Nephron progenitor cell (in vitro differentiated cells): Measurements from ENCODE around the gene KDM6A.
A peak's percentile ranks its signal among the peaks of the same experiment; 100 is the strongest.

Source experiments
- DNase-seq: peaks from one replicate; pipeline ENCODE4 v3.0.0; 2021
- H3K27ac Mint-ChIP-seq: 2 replicates; pipeline ENCODE4 v1.8.0; 2021; ENCODE audit warnings: mild to moderate bottlenecking, moderate library complexity, mixed read lengths
- H3K27me3 Mint-ChIP-seq: 2 replicates; pipeline ENCODE4 v1.8.0; 2021; ENCODE audit warnings: mild to moderate bottlenecking, low read depth, mixed read lengths; ENCODE audit not compliant: poor library complexity
- H3K36me3 Mint-ChIP-seq: 2 replicates; pipeline ENCODE4 v1.8.0; 2021; ENCODE audit warnings: low read depth, mixed read lengths
- H3K4me1 Mint-ChIP-seq: 2 replicates; pipeline ENCODE4 v1.8.0; 2021; ENCODE audit warnings: mixed read lengths
- H3K4me3 Mint-ChIP-seq: 2 replicates; pipeline ENCODE4 v1.8.0; 2021; ENCODE audit warnings: mild to moderate bottlenecking, moderate library complexity, mixed read lengths
- H3K9me3 Mint-ChIP-seq: 2 replicates; pipeline ENCODE4 v1.8.0; 2021; ENCODE audit warnings: mild to moderate bottlenecking, moderate library complexity, mixed read lengths
- TF ChIP-seq, protein P1 (sequence below): fragments of 200-600 bp; sonication (generic); IDR thresholded peaks from 2 replicates; pipeline ENCODE4 v1.5.0; 2021; ENCODE audit warnings: antibody characterized with exemption

KDM6A gene

DNA sequence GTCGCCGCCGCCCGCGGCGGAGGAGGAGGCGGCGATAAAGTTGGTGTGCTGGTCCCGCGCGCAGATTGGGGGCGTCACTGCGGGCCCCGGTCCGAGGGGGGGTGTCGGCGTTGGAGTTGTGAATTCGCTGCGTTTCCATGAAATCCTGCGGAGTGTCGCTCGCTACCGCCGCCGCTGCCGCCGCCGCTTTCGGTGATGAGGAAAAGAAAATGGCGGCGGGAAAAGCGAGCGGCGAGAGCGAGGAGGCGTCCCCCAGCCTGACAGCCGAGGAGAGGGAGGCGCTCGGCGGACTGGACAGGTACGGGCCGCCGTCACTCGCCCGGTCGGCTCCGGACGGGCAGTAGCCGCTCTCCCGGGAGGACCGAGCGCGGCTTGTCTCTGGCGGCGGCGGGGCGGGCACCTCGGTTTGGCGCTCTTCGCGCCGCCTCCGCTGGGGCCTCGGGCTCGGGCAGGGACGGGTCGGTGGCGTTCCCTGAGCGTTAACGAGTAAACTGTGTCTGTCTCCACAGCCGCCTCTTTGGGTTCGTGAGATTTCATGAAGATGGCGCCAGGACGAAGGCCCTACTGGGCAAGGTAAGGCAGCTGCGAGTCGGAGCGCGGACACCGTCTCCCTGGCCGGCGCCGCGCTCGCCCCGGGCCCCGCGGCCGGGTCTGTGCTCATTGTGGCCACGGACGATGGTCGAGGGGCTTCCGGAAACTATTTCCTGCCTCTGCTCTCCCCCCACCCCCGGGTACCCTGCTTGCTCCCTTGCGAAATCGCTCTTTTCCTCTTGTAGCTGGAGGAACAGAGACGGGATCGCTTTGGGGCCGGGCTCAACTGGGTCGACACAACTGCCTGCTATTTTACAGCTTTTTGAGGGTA, 658 bp downstream of the KDM6A start:
- DNase-seq: peak; percentile 53
- Mint-ChIP-seq H3K4me1 (peaks cover 6% of the 10 kb centered on the region), H3K9me3 (peaks cover 43% of the 10 kb centered on the region), H3K4me3 (peak overlapping the region; percentile 96), H3K36me3 (peaks cover 16% of the 10 kb centered on the region), H3K27me3 (peaks cover 3% of the 10 kb centered on the region), H3K27ac (peak overlapping the region; percentile 98)
- TF ChIP-seq, protein P1, sequence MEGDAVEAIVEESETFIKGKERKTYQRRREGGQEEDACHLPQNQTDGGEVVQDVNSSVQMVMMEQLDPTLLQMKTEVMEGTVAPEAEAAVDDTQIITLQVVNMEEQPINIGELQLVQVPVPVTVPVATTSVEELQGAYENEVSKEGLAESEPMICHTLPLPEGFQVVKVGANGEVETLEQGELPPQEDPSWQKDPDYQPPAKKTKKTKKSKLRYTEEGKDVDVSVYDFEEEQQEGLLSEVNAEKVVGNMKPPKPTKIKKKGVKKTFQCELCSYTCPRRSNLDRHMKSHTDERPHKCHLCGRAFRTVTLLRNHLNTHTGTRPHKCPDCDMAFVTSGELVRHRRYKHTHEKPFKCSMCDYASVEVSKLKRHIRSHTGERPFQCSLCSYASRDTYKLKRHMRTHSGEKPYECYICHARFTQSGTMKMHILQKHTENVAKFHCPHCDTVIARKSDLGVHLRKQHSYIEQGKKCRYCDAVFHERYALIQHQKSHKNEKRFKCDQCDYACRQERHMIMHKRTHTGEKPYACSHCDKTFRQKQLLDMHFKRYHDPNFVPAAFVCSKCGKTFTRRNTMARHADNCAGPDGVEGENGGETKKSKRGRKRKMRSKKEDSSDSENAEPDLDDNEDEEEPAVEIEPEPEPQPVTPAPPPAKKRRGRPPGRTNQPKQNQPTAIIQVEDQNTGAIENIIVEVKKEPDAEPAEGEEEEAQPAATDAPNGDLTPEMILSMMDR: no peak

DNA sequence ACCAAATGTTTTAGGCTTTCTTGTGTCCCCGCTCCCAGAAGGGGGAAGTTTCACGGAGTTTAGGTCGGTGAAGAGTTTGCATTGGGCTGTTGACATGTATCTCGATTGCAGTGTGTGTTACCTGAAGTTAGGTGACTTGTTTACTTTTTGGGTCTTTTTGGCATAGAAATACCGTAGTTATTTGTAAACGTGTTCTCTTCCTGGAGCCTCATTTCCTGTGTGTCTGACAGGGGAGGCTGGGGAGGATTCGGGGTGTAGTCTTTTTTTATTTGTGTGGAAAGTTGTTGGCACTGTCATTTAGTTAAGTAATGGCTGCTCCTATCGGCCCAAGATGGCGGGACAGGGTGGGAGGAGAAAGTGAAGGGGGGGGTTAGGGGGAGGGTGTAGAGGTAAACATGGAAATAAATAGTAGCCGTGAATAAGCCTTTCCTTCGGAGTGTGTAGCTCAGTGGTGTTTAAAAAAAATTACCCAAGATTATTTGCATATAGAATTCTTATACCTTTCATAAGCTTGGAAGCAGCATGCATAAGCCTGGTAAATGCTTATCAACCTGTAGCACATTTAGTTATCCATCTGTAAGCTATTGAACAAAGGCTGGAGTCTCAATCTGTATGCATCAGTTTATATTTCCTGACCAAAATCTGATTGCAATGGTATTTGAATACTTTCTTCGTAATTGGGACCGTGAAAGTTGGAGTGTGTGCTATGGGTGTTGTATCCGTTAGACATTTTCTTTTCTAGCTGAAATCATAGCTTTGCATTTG, 1.6 kb downstream of the KDM6A start:
- H3K36me3 Mint-ChIP-seq: peaks cover 20% of the 10 kb centered on the region
- H3K4me3 Mint-ChIP-seq: peak overlapping the region; percentile 96

DNA sequence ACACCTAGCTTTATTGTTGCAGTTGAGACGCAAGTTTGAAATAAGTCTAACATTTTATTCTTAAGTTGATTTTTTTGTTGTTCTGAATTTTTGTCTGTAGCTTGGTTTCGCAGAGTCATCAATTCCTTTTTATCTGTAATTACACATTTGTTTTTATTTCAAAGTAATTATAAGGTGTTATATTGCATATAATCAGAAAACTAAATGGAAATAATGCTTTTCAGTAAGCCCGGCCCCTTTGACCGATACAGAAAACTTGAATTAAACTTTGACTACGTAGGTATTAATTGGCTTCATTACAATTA, 2.1 kb downstream of the KDM6A start:
- Mint-ChIP-seq H3K27me3 (no peaks in the 10 kb centered on the region), H3K4me3 (peak overlapping the region; percentile 96), H3K36me3 (peaks cover 20% of the 10 kb centered on the region), H3K4me1 (peaks cover 6% of the 10 kb centered on the region), H3K27ac (no peak overlapping the region), H3K9me3 (peaks cover 41% of the 10 kb centered on the region)
- no peak for DNase-seq
- TF ChIP-seq, protein P1: no peak

More for the DNA sequence above, 1.6 kb downstream of the KDM6A start:
- peaks cover 40% of the 10 kb centered on the region for H3K9me3 Mint-ChIP-seq
- DNase-seq: peak; percentile 12
- H3K4me1 Mint-ChIP-seq: peaks cover 6% of the 10 kb centered on the region
- TF ChIP-seq, protein P1: no peak
- peak overlapping the region; percentile 98 for H3K27ac Mint-ChIP-seq
- H3K27me3 Mint-ChIP-seq: peaks cover 3% of the 10 kb centered on the region

DNA sequence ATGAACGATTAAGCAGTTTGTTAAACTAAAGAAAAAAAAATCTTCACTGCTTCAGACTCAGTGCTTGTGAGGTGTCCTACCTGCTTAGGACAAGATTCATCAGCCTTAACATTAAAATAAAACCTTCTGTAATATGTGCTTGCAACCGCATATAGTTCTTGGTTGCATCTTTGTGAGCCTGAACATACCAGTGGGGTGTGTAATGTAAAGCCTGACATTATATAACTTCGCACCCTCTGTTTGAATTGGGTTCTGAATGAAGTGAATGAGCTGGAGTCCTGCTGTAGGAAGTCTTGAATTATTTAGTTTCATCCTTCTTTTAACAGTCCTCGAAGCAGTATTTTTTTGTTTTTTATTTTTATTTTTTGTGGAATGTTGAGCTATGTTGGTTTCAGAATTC, 3.1 kb downstream of the KDM6A start:
- no peak overlapping the region for H3K27ac Mint-ChIP-seq

DNA sequence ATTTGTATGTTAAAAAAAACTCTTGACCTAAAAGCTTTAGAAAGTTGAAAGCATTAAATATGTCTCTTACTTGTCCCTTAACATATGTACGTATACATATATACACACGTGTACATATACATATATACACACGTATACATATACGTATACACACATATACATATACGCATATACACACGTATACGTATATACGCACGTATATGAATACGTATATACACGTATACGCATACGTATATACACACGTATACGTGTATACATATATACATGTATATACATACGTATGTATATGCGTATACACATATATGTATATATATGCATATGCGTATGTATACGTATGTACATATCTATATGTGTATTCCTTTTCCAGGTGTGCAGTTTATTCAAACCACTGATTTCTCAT, 3.8 kb downstream of the KDM6A start:
- no peaks in the 10 kb centered on the region for H3K4me1 Mint-ChIP-seq
- TF ChIP-seq, protein P1: no peak

More for the DNA sequence above, 3.1 kb downstream of the KDM6A start:
- DNase-seq: no peak
- Mint-ChIP-seq H3K27me3 (no peaks in the 10 kb centered on the region), H3K4me3 (peak overlapping the region; percentile 96), H3K4me1 (peaks cover 4% of the 10 kb centered on the region), H3K9me3 (peaks cover 48% of the 10 kb centered on the region), H3K36me3 (peaks cover 27% of the 10 kb centered on the region)
- TF ChIP-seq, protein P1: no peak

More for the DNA sequence above, 3.8 kb downstream of the KDM6A start:
- peak overlapping the region; percentile 38 for H3K4me3 Mint-ChIP-seq
- peaks cover 34% of the 10 kb centered on the region for H3K36me3 Mint-ChIP-seq
- H3K27ac Mint-ChIP-seq: no peak overlapping the region
- peaks cover 50% of the 10 kb centered on the region for H3K9me3 Mint-ChIP-seq
- no peak for DNase-seq
- no peaks in the 10 kb centered on the region for H3K27me3 Mint-ChIP-seq
